Upper lobe of left lung (tissue), 4 donors: ENCODE data around the gene H6PD.

Experiments used
- EP300 ChIP-seq, 4 donors: sonication (generic); formaldehyde crosslinking; IDR thresholded peaks; one replicate each; pipeline ENCODE4 v1.5.1; 2017; ENCODE audit warnings: antibody characterized with exemption in 4 of 4, control low read depth in 2 of 4
- POLR2AphosphoS5 ChIP-seq, 2 donors: sonication (generic); formaldehyde crosslinking; IDR thresholded peaks; one replicate each; pipeline ENCODE4 v1.5.1; 2017; ENCODE audit warnings: antibody characterized with exemption in 2 of 2
- TF ChIP-seq, protein P1 (sequence below), 6 experiments: fragments of 450-650 bp in 4 of 6; fragments of 200-600 bp in 2 of 6; sonication (generic) in 2 of 6; IDR thresholded peaks; one replicate each; pipeline ENCODE4 v1.5.1; 2016 to 2019; ENCODE audit warnings: antibody characterized with exemption in 6 of 6

DNA sequence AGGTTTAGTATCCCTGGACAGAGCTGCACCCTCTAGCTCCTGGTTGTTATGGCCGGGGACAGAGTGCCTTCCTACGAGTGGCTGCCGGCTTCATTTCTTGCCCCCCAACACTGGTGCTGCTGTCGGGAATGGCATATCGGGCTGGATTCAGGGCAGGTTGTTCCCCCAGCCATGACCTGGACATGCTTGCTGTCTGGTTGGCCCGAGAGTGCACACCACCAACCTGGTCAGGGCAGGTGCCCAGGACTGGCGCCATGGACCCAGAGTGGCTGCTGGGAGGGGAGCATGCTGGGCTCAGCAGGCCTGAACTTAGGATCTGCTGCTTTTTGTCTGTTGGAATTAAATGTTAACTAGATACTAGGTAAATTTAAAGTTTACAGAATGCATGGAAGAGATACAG, 21.8 kb downstream of the H6PD start:
- TF ChIP-seq, protein P1, sequence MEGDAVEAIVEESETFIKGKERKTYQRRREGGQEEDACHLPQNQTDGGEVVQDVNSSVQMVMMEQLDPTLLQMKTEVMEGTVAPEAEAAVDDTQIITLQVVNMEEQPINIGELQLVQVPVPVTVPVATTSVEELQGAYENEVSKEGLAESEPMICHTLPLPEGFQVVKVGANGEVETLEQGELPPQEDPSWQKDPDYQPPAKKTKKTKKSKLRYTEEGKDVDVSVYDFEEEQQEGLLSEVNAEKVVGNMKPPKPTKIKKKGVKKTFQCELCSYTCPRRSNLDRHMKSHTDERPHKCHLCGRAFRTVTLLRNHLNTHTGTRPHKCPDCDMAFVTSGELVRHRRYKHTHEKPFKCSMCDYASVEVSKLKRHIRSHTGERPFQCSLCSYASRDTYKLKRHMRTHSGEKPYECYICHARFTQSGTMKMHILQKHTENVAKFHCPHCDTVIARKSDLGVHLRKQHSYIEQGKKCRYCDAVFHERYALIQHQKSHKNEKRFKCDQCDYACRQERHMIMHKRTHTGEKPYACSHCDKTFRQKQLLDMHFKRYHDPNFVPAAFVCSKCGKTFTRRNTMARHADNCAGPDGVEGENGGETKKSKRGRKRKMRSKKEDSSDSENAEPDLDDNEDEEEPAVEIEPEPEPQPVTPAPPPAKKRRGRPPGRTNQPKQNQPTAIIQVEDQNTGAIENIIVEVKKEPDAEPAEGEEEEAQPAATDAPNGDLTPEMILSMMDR (IDR thresholded peaks at IDR 0.05) = no peak
- TF ChIP-seq EP300 (IDR thresholded peaks at IDR 0.05) = no peak
- no peak for TF ChIP-seq POLR2AphosphoS5 (IDR thresholded peaks at IDR 0.05)
